Stimulated activated CD4-positive, alpha-beta T cell treated with anti-CD3 and anti-CD28 coated beads, Interleukin-1b, Interleukin-23, amount 100 ng/mL, for 24 hours (primary cell): Measurements from ENCODE around the gene TNFRSF6B.
"Not testable (repeated sequence)": the region's sequence is repeated elsewhere in the genome, so short reads cannot be mapped to it uniquely, and the experiment has no call there.

Source experiments
- DNase-seq, 4 experiments: peaks; one replicate each; pipeline ENCODE4 v3.0.0-alpha.2; 2020; ENCODE audit warnings: low read depth in 4 of 4, low spot score in 1 of 4

TNFRSF6B gene

DNA sequence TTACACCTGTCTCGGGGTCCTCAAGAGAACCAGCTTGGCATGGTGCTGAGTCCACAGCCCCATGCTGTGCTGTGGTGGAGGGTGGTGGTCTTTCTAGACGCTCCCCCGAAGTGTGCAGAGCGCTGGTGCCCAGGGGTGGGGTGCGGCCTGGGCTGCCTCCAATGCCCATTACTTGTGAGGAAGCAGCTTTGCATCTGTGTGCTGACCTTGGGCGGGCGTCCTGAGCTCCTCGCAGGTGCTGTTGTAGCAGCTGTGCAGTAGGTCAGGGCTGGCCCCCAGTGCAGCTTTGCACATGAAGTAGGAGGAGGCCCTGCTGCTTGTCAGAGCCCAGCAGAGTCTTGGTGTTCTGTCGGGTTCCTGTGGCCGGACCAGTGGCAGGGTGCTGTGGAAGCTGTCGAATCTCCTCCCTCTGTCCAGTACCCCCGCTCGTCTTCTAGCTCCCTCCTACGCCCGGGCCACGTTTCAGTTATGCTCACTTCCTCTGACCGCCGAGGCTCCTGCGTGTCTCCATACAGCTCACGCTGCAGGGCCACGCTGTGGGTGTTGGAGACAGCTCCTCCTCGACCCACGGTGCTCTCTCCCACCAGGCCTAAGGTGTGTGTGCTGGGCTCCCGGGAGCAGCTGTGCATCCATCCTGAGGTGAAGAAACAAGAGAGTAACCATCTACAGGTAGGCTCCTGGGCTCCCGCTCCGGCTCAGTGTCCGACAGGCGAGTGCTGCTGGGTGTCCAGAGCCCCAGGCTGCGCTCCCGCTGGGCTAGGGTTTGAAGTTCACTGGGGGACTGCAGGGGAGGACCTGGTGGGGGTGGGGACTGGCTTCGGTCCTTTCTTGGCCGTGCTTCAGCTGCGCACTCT, 34.3 kb upstream of the TNFRSF6B start:
- DNase-seq, result no peak

DNA sequence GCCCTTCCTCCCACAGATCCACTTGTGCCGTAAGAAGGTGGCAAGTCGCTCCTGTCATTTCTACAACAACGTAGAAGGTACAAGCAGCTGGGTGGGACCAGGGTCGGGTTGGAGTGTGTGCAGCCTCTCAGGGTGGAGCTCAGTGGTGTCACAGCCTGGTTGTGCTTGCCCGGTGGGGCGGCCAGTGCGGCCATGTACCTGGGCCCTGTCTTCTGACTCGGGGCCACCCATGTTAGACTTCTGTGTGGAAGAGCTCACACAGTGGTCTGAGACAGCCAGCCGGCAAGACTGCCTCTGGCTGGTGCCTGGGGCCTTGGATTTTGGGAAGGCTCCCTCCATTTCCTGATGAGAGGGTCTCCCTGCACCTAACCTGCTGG, 33.7 kb upstream of the TNFRSF6B start:
- no peak for DNase-seq

DNA sequence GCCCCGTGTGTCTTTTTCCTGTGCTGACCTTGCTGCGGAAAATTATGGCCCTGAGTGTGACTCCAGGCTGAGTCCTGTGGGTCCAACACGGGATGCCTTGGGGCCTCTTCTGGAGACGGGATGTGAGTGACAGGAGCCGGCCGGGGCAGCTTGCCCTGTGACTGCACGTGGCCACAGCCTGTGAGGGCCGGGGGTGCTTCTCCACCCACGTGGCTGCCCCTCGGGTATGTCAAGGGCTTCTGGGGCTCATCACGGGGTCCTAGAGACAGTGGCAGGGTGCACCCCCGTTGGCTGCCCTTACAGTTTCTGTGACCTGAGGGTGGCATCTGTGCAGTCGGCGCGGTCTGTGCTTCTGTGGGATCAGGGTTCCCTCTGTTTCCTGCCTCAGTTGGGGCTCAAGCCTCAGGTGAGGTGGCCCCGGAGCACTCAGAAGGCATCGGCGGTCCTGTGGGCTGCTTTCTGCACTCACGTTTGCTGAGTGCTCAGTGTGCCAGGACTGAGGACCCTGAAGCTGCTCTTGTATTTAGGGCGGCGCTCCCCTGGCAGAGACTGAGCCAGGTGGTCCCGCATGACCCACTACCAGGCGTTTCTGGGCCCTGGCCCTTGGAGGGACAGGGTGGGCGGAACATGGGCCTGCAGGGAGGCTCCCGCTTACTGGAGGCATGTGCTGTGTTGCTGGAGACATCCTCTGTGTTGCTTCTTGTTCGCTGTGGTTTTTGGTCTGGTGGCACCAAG, 33.0 kb upstream of the TNFRSF6B start:
- no peak for DNase-seq

DNA sequence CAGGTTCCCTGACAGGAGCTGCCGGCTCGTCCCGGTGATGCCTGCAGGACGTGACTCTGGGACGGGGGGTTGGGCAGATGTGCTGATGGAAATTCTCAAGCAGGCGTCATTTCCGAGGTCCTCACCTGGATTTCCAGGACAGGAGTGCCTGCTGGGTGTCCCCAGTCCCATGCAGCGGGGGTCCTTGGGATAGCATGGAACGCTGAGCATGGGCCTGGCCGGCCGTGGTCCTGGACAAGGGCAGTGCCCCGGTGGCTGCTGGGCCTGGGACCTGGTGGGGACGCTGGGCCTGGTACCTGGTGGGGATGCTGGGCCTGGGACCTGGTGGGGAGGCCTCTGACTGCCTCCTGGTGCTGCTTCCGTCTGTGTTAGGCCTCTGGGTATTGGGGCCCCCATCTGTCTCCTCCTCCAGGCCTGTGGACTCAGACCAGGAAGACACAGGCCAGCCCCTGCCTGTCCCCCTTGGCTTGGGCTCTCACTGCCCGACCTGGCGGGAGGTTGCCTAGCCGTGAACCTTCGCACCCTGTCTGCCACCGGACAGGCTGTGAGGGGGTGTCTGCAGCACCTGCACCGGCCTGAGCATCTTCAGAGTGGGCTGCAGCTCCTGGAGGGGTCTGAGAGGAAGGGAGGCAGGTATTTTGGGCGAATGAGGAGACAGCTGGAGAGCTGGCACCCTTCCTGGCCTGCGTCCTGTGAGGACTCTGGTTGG, 32.2 kb upstream of the TNFRSF6B start:
- no peak for DNase-seq

DNA sequence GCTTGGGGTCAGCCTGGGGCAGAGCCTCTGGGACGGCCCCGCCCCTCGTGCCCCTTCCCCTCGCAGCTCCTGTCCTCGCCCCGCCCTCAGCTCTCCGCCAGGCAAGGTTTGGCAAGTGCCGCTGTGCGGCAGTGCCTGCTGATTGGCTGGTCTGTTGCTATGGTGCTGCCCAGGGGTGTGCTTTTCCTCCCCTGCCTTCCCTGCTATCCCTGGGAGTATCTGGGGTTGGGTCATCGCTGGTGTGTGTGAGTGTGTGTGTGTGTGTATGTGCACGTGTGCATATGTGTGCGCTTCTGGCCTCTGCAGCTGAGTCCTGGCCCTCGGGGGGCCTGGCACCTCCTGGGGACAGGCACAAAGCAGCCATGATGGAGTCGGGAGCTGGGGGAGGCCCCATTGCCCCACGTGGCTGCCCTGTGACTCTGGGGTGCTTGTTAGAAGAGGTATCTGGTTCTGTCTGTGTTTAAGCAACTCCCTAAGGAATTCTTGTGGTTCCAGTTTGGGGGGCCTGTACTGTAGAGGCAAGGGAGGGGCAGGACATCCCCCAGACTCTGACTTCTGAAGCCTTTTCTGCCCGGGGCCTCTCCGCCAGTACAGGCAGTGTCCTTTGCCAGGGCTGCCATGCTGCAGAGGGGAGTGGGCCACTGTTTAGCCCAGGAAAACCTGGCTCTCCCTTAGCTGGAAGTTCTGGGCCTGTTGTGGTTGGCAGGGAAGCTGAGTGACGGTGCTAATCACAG, 31.4 kb upstream of the TNFRSF6B start:
- DNase-seq, result no peak

DNA sequence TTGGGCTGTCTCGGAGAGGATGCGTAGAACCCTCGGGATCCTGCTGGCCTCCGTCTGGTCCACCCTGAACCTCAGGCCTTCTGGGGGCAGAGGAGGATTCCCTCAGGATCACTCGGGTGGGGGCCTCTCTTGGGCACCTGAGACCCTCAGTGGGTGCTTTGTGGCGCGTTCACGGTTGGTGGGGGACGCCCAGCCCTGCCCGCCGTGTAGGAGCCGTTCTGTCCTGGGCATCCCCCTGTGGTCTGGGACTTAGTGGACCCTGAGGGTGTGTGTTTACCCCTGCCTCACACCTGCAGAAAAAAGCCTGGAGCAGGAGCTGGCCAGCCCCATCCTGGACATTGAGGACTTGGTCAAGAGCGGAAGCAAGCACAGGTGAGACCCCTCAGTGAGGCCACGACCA, 30.7 kb upstream of the TNFRSF6B start:
- no peak for DNase-seq

DNA sequence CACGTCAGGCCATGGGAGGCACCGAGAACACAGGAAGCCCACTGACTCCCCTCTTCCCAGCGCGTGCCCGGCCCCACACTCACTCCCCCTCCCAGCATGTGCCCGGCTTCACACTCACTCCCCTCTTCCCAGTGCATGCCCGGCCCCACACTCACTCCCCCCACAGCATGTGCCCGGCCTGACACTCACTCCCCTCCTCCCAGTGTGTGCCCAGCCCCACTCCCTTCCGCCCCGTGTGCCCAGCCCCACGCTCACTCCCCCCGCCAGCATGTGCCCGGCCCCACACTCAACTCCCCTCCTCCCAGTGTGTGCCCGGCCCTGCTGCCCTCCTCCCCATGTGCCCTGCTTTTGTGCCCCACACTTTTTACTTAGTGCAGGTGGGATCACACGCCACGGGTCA, 28.6 kb upstream of the TNFRSF6B start:
- no peak for DNase-seq

DNA sequence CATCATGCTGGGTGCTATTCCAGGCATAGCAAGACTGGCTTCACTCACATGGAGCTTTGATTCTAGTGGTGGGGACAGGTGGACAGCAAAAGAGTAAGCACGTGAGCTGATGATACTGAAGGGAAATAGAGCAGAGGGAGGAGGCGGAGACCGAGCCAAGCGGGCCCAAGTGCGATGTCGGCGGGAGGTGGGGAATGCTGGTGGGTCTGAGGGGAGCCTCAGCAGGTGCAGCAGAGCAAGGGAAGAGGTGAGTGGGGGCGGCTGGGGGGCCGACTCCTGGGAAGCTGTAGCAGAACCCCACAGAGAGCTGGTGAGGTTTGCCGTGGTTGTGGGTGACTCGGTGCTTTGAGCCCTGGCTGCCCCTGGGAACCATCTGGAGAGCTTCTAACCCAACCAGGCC, 28.1 kb upstream of the TNFRSF6B start:
- DNase-seq, result no peak

DNA sequence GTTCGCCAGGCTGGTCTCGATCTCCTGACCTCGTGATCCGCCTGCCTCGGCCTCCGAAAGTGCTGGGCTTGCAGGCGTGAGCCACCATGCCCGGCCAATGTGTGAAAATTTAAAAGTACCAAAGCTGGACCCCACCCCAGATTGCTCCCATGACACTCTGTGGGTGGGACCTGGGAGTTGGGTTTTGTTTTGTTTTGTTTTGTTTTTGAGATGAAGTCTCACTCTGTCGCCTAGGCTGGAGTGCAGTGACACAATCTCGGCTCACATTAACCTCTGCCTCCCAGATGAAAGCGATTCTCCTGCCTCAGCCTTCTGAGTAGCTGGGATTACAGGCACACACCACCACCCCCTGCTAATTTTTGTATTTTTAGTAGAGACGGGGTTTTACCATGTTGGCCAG, 24.8 kb upstream of the TNFRSF6B start:
- not testable (repeated sequence) for DNase-seq

DNA sequence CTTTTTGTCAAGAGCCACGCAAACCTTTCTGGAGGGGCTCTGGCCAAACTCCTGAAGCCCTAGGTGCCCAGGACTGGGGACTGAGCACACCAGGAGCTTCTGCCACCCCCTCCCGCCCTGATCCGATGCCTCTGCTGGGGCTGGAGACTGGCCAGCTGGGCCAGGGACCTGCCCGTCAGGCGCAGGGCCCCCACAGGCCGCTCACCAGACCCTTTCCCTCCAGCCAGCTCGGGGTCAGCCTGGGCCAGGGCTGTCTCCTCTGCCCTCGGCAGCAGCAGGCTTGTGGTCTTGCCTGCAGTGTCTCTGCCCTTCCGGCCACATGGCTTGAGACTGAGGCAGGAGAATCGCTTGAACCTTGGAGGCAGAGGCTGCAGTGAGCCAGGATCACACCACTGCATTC, 23.8 kb upstream of the TNFRSF6B start:
- DNase-seq, result no peak

DNA sequence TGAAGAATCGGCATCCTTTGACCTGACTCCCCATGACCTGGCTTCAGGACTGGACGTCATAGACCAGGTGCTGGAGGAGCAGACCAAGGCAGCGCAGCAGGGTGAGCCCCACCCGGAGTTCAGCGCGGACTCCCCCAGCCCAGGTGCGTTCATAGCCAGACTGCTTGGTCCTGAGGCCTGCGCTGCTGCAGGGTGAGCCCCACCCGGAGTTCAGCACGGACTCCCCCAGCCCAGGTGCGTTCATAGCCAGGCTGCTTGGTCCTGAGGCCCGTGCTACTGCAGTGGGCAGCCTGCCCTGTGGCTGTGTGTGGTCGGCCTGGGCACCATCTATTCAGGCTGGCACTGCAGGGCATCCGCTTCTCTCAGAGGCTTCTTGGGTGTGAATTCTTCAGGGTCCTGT, 22.5 kb upstream of the TNFRSF6B start:
- DNase-seq, result no peak

DNA sequence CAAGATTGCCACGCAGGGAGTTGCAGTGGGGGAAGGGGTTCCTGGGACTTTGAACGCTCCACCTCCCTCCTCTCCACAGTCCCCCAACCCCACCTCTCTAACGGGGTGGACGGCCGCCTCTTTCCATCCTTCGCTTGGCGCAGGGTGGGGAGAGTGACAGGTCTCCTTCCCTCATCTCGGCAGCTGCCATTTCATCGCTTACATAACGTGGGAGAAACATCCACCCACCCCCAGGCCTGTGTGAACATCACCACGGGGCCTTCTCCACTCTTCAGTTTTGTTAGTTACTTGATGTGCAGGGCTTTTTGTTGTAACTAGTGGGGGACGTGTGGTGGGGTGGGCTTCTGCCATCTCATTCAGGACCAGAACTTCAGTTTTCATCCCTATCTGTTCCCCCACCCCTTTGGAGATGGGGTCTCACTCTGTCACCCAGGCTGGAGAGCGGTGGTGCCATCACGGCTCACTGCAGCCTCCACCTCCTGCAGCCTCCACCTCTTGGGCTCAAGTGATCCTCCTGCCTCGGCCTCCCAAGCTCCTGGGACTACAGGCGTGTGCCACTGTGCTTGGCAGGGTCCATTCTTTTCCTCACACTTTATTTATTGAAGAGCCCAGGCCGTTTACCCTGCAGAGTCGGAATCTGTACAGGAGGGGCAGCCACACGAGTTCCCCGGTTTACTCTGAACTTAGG, 20.6 kb upstream of the TNFRSF6B start:
- DNase-seq, result no peak

DNA sequence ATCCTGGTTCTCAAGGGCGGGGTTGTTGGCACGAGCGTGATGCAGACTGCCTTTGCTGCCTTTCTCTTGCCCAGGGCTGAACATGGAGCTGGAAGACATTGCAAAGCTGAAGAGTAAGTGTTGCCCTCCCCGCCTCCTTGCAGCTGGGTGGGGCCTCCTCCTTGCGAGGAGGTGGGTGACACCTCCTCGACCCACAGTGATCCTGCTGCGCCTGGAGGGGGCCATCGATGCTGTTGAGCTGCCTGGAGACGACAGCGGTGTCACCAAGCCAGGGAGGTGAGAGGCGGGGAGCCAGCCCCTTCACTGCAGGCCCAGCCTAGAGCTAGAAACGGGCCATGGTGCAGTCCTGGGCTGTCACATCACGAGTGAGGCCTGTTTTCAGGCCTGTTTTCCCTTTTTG, 18.4 kb upstream of the TNFRSF6B start:
- no peak for DNase-seq

DNA sequence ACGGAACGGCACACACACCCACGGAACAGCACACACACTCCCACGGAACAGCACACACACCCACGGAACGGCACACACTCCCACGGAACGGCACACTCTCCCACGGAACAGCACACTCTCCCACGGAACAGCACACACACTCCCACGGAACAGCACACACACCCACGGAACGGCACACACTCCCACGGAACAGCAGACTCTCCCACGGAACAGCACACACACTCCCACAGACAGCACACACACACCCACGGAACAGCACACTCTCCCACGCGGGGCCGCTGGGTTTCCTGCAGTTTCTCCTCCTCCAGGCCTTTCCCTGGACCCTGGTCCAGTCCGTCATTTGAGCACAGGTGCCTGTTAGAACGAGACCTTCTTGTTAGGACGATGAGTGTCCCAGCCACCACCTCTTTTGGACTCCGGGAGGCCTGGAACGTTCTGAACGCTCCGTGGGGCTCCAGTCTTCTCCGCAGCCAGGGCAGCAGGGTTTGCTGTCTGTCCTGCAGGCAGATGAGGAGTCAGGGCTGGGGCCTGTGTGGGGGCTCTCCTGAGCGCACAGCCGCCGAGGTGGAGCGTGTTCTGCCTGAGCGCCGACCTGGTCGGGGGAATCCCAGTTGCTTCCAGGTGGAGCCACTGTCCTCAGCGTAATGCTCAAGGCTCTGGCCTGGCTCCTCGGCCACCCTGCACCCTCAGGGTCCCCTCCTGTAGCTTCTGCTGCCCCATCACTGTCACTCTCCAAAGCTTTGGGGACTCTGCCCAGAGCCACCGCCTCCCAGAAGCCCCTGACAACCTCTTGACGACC, 17.6 kb upstream of the TNFRSF6B start:
- DNase-seq, result no peak

DNA sequence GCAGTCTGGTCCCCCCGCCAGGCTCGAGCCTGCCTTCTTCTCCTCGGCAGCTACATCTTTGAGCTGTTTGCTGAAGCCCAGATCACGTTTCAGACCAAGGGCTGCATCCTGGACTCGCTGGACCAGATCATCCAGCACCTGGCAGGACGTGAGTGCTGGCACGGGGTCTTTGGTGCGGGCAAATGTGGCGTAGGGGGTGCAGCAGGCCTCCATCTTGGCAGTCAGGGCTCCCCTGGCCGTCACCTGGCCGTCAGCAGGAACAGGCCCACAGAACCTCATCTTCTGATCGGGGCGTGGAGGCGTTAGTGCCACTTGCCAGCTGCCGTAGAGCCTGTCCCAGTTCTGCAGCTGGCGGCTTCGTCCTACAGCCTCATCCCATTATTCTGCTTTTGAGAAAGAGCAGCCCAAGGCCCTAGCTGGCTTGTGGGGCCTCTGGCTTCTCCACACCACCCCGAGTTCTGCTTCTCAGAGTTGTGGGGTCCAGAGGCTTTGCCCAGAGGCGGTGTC, 16.6 kb upstream of the TNFRSF6B start:
- no peak for DNase-seq

DNA sequence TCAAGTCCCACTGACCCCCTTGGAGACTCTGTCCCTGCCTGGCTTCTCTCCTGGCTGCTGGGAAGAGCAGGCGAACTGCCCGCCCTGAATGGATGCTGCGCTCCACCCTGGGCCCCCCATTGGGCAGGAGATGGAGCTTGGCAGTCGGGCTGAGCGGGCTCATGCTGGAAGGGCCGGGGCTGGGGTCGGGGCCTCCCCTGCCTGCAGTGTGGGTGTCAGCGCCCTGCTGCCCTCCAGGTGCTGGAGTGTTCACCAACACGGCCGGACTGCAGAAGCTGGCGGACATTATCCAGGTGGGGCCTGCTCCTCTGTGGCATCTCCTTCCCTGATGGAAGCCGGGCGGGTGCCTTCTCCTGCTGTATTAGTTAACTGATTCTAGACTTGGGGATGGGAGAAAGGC, 16.0 kb upstream of the TNFRSF6B start:
- DNase-seq, result no peak

DNA sequence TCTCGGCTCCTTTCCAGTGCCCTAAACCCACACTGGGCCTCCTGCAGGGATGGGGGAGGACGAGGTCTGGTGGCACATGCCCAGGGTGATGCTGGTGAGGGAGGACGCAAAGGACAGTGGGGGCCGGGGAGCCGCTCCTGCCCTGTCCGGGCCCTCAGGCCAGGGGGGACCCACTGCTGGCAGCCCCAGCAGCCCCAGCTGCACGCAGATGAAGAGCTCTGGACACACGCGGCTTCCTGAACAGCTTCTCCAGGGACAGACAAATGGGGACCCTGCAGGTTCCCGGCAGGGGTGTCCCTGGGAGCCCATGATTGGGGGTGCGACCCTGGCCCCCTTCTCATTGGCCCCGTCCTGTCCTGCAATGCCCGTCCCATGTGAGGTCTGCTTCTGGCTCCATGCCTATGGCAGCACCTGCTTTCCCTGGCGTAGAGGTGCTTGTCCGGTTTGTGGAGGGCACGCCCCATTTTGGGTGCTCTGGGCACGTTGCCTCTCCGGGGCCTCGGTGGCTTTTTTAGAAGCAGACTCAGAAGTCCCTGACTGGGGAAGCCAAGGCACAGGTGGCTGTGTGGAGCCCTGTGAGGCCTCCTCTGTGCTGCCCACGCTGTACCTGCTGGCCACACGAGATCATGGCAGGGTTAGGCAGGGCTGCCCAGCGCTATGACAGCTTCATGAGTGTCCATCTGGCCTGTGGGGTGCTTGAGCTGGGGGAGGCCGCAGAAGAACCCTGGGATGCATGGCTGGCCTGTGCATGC, 15.4 kb upstream of the TNFRSF6B start:
- no peak for DNase-seq

DNA sequence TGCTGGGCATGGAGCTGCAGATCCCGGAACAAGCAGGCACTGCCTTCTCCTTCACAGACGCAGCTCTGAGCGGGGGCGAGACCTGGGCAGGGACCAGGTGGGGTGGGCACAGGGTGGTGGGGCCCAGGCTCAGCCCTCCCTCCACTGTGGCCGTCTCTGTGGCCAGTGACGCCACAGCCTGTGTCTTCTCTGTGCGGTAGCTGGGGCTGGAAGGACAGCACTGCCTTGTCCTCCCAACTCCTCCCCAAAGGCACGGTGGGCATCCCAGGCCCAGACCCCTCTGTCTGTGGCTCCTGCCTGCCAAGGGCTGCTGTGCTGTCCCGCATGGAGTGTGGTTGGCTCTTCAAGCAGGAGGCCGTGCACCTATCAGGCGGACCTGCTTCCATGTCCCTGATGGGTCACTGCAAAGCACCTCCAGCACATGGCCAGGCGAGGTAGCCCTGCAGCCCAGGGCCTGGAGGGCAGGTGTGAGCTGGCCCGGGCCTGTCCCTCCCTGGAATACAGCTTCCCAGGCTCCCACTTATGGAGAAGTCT, 14.8 kb upstream of the TNFRSF6B start:
- no peak for DNase-seq
